ENCODE results near the gene CNTF. TPM values are rescaled to one million over a fixed set of nuclear protein-coding genes. Genes with fewer than 3 reads are reported as not detected.

The CNTF gene, protein sequence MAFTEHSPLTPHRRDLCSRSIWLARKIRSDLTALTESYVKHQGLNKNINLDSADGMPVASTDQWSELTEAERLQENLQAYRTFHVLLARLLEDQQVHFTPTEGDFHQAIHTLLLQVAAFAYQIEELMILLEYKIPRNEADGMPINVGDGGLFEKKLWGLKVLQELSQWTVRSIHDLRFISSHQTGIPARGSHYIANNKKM
- 0.48 and 2.1 TPM in 2 replicates for total RNA-seq

GRCh38 chr11:58622344-58622743, at the start of gene CNTF:
TSS of gene CNTF (plus strand) at chr11:58622665. CDS start at chr11:58622753, 88 bp downstream.

DNA sequence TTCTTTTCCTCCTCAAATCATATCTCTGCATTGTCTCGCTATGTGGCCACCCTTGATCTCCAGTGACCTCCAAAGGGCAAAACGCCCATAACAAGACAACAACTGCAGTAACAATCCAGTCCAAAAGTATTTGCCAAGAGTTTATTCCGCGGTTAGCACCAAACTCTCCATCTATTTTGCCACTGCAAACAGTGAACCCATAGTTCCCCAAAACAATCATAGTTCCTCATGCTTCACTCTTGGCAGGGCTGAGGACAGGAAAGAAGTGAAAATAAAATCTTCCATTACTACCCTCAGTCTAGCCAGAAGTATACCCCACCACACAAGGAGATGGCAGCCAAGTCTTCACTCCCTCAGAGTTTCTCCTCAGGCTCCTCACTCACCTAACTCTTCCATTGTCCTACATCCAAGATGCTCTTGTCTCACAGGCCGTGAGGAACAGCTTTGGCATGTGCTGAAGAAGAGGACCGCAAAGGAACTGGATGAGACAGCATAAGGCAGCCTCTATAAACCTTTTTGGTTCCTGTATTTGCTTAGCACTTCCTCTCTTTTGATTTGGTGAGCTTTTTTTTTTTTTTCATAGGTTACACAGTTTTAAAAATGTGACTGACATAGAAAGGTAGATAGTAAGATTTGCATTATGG, 47.0 kb upstream of the CNTF start, which contains the start of gene LPXN:
Gene LPXN (minus strand): TSS at position 480 of the 644 bp plus-strand sequence. CDS start 84 bp downstream, at position 396.

DNA sequence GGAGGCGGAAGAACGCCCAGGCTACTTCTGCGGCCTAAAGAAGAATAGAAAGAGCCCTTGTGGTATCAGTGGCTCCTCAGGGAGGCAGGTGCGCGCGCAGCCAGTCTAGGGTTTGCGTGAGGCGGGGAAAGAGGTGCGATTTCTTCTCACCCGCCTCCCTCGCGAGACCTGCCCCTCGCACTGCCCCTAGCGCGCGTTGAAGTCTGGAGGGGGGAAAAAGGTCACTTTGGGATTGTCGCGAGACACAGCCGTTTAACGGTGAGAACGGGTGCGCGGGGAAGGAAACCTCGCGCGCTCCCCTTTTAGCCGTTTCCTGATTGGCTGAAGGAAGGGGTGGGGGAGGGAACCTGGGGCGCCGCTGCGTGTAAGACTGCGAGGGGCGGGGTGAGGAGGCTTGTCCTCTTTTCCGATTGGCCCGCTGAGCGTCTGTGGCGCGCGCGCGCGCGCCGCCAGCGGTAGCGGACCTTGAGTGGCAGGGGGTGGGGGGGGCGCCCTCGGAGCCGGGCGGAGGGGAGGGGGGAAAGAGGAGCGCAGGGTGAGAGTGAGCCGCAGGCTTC, 43.8 kb upstream of the CNTF start, which contains the start of gene ZFP91:
Gene ZFP91 (plus strand): TSS at position 429 of the 557 bp plus-strand sequence. CDS start 219 bp downstream, outside the sequence.

Other genes with a start within 250 kb of the CNTF start
- gene OR5B3, start 215.8 kb upstream of the CNTF start, total RNA-seq = not detected in 2 replicates
- gene OR5B2, start 194.5 kb upstream of the CNTF start, total RNA-seq = not detected in 2 replicates
- not detected in 2 replicates for gene OR5B12, start 180.4 kb upstream of the CNTF start, total RNA-seq
- not detected in 2 replicates for gene OR5B21, start 114.6 kb upstream of the CNTF start, total RNA-seq
- gene LPXN, start 46.8 kb upstream of the CNTF start, total RNA-seq = 2.1 and 7.2 TPM in 2 replicates
- gene ZFP91, start 43.6 kb upstream of the CNTF start, total RNA-seq = 47.2 and 49.2 TPM in 2 replicates
- not detected in 2 replicates for gene GLYAT, start 109.3 kb downstream of the CNTF start, total RNA-seq
- 0.24 TPM in 1 of 2 replicates, not detected in the other for gene GLYATL2, start 222.0 kb downstream of the CNTF start, total RNA-seq